ENCODE measurements around the gene MACROD1.

- TF ChIP-seq GATA2 (IDR thresholded peaks at IDR 0.05; ENCODE audit: low read depth, low read length) (no peak; the same call in 1 of the 2 replicates), GATA3 (IDR thresholded peaks at IDR 0.05; ENCODE audit: low read depth, low read length) (no peak)
Observed at GRCh38 chr11:64084951-64085710, 80.8 kb downstream of the MACROD1 start.
